Loucy (cell line): ENCODE results near the gene CHMP4B.

Source experiments
- H2AFZ ChIP-seq: fragments of 200-600 bp; sonication (generic); 2 replicates; pipeline ENCODE4 v1.6.0; 2016; ENCODE audit warnings: antibody characterized with exemption, mild to moderate bottlenecking, low read length, moderate library complexity
- H3F3A ChIP-seq: fragments of 200-600 bp; 2 replicates; pipeline ENCODE4 v1.6.0; 2016; ENCODE audit warnings: antibody characterized with exemption, low read depth, mild to moderate bottlenecking
- H3K27me3 ChIP-seq: fragments of 200-600 bp; sonication (generic); 2 replicates; pipeline ENCODE4 v1.6.1; 2014; ENCODE audit warnings: low read length, mild to moderate bottlenecking; ENCODE audit not compliant: insufficient read depth, poor library complexity, severe bottlenecking
- H3K36me3 ChIP-seq: fragments of 200-600 bp; sonication (generic); 2 replicates; pipeline ENCODE4 v1.6.1; 2016; ENCODE audit warnings: low read length; ENCODE audit not compliant: insufficient read depth
- H3K4me1 ChIP-seq: fragments of 200-600 bp; sonication (generic); 2 replicates; pipeline ENCODE4 v1.5.1; 2014; ENCODE audit warnings: low read length, mild to moderate bottlenecking; ENCODE audit not compliant: insufficient read depth, poor library complexity, severe bottlenecking
- H3K4me2 ChIP-seq: fragments of 200-600 bp; sonication (generic); 2 replicates; pipeline ENCODE4 v1.6.0; 2014; ENCODE audit warnings: antibody characterized with exemption, low read length, low read depth, mild to moderate bottlenecking; ENCODE audit not compliant: poor library complexity, severe bottlenecking
- H3K4me3 ChIP-seq: fragments of 200-600 bp; sonication (generic); 2 replicates; pipeline ENCODE4 v1.5.1; 2014; ENCODE audit warnings: low read length, mild to moderate bottlenecking, mixed read lengths; ENCODE audit not compliant: poor library complexity, severe bottlenecking
- H3K79me2 ChIP-seq: fragments of 200-600 bp; sonication (generic); 2 replicates; pipeline ENCODE4 v1.6.1; 2014; ENCODE audit warnings: low read length; ENCODE audit not compliant: insufficient read depth
- H3K9ac ChIP-seq: fragments of 200-600 bp; sonication (generic); 2 replicates; pipeline ENCODE4 v1.6.0; 2014; ENCODE audit warnings: mild to moderate bottlenecking, low read depth, low read length, moderate library complexity; ENCODE audit not compliant: poor library complexity, severe bottlenecking
- H3K9me2 ChIP-seq: fragments of 200-600 bp; sonication (generic); replicated peaks from 2 replicates; pipeline ENCODE4 v1.6.1; 2016; ENCODE audit warnings: low read depth, low read length, mixed read lengths
- H3K9me3 ChIP-seq: fragments of 200-600 bp; sonication (generic); 2 replicates; pipeline ENCODE4 v1.6.1; 2014; ENCODE audit warnings: mild to moderate bottlenecking, antibody characterized with exemption, low read length, low read depth; ENCODE audit not compliant: insufficient read depth
- H4K20me1 ChIP-seq: fragments of 200-600 bp; sonication (generic); 2 replicates; pipeline ENCODE4 v1.6.0; 2014; ENCODE audit warnings: antibody characterized with exemption, low read length, mild to moderate bottlenecking; ENCODE audit not compliant: insufficient read depth, poor library complexity, severe bottlenecking
- CTCF ChIP-seq: fragments of 200-600 bp; sonication (generic); conservative IDR thresholded peaks from 2 replicates; pipeline ENCODE4 v1.5.1; 2014; ENCODE audit warnings: mild to moderate bottlenecking, antibody characterized with exemption, low read length
- EZH2phosphoT487 ChIP-seq: fragments of 200-600 bp; IDR thresholded peaks from 2 replicates; pipeline ENCODE4 v1.6.1; 2018; ENCODE audit warnings: antibody characterized with exemption, mild to moderate bottlenecking, moderate library complexity, borderline replicate concordance

Gene CHMP4B

GRCh38 chr20:33863440-33864323, 52.5 kb downstream of the CHMP4B start:
- Histone ChIP-seq H3K4me1 (peaks cover 14% of the 10 kb centered on the region), H4K20me1 (no peaks in the 10 kb centered on the region), H3K4me2 (no peak overlapping the region), H3K9me2 (no peaks in the 10 kb centered on the region), H3K4me3 (no peak overlapping the region), H3K9ac (no peak overlapping the region), H3F3A (no peaks in the 10 kb centered on the region), H3K36me3 (no peaks in the 10 kb centered on the region), H2AFZ (no peak overlapping the region), H3K79me2 (no peaks in the 10 kb centered on the region), H3K27me3 (no peaks in the 10 kb centered on the region), H3K9me3 (no peaks in the 10 kb centered on the region)
- no peak for TF ChIP-seq CTCF
- TF ChIP-seq EZH2phosphoT487: no peak

GRCh38 chr20:33864324-33864963, 53.3 kb downstream of the CHMP4B start:
- no peaks in the 10 kb centered on the region for H4K20me1 ChIP-seq
- TF ChIP-seq CTCF (no peak), EZH2phosphoT487 (no peak)
- H3F3A ChIP-seq: no peaks in the 10 kb centered on the region
- H3K9me2 ChIP-seq: no peaks in the 10 kb centered on the region
- H3K4me3 ChIP-seq: no peak overlapping the region
- no peaks in the 10 kb centered on the region for H3K79me2 ChIP-seq
- no peak overlapping the region for H3K4me2 ChIP-seq
- H2AFZ ChIP-seq: no peak overlapping the region
- H3K27me3 ChIP-seq: no peaks in the 10 kb centered on the region
- no peak overlapping the region for H3K9ac ChIP-seq
- peaks cover 7% of the 10 kb centered on the region for H3K4me1 ChIP-seq
- no peaks in the 10 kb centered on the region for H3K36me3 ChIP-seq
- H3K9me3 ChIP-seq: no peaks in the 10 kb centered on the region

- Histone ChIP-seq H3K4me2 (no peak overlapping the region), H4K20me1 (no peaks in the 10 kb centered on the region), H3F3A (no peaks in the 10 kb centered on the region), H3K79me2 (no peaks in the 10 kb centered on the region), H3K9me3 (no peaks in the 10 kb centered on the region), H3K9ac (no peak overlapping the region), H2AFZ (no peak overlapping the region), H3K27me3 (no peaks in the 10 kb centered on the region), H3K36me3 (no peaks in the 10 kb centered on the region), H3K4me1 (no peaks in the 10 kb centered on the region), H3K4me3 (no peak overlapping the region), H3K9me2 (no peaks in the 10 kb centered on the region)
- no peak for TF ChIP-seq EZH2phosphoT487
These were observed 54.7 kb downstream of the CHMP4B start for GRCh38 chr20:33865761-33866370.
